Measurements from ENCODE around the gene CYBC1. TPM values are rescaled to one million over a fixed set of nuclear protein-coding genes. Genes with fewer than 3 reads are reported as not detected.

Gene CYBC1
- total RNA-seq, 2 donors from 2014 or later, result 58.4 to 79.0 TPM

DNA sequence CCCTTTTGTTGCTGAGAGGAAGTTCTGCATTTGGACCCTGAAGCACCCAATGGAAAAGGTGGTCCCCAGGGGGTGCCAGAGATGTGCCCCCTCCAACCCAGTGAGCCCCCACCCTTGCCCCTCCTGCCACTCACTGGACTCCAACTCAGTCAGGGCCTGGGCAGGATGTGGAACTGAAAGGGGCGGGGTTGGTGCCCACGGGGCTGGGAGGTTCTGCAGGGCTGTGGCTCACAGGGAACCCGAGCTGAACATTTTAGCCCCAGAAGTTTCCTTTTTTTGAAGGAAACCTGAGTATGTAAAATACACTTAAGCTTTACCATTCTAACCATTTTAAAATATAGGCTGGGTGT, 16.4 kb downstream of the CYBC1 start:
- Histone ChIP-seq H3K4me1 (no peaks in the 10 kb centered on the region), H3K9ac (ENCODE audit: low read depth in 2 of 2, low read length in 2 of 2) (no peak overlapping the region), H3K4me3 (no peak overlapping the region), H3K9me3 (no peaks in the 10 kb centered on the region), H3K36me3 (no peaks in the 10 kb centered on the region), H3K27ac (no peak overlapping the region), H3K27me3 (no peaks in the 10 kb centered on the region)
- intact Hi-C loops (cut with DNase I), result no loop called here
- TF ChIP-seq, protein P1, sequence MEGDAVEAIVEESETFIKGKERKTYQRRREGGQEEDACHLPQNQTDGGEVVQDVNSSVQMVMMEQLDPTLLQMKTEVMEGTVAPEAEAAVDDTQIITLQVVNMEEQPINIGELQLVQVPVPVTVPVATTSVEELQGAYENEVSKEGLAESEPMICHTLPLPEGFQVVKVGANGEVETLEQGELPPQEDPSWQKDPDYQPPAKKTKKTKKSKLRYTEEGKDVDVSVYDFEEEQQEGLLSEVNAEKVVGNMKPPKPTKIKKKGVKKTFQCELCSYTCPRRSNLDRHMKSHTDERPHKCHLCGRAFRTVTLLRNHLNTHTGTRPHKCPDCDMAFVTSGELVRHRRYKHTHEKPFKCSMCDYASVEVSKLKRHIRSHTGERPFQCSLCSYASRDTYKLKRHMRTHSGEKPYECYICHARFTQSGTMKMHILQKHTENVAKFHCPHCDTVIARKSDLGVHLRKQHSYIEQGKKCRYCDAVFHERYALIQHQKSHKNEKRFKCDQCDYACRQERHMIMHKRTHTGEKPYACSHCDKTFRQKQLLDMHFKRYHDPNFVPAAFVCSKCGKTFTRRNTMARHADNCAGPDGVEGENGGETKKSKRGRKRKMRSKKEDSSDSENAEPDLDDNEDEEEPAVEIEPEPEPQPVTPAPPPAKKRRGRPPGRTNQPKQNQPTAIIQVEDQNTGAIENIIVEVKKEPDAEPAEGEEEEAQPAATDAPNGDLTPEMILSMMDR (IDR thresholded peaks at IDR 0.05), result no peak
- DNase-seq, result no peak

DNA sequence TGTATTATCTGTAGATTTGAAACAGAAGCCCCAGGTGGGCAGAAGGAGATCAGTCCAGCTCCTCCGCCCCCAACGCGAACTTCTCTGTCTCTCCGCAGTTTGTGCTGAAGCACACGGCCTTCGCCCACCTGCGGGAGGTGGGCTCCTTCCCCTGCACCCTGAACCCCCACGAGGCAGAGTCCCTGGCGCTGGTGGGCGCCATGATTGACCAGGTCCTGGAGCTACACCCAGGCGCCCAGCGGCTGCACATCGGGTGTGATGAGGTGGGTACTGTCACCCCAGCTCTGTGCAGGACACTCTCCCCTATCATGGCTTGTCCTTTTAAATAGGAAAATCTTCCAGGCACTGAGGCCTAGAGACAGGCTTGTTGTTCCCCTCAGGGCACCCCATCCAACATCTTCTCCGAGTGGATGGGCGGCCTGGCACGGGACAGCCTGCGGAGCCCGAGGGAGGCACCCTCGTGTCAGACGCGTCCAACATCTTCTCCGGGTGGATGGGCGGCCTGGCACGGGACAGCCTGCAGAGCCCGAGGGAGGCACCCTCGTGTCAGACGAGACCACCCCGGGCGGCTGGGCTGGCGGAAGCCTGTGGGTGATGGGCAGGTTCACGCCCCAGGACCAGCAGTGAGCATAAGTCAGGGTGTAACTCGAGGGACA, 16.9 kb downstream of the CYBC1 start:
- no peak overlapping the region for H3K27ac ChIP-seq
- H3K36me3 ChIP-seq, result no peaks in the 10 kb centered on the region
- no peaks in the 10 kb centered on the region for H3K27me3 ChIP-seq
- H3K9ac ChIP-seq (ENCODE audit: low read depth in 2 of 2, low read length in 2 of 2), result no peak overlapping the region
- H3K9me3 ChIP-seq, result no peaks in the 10 kb centered on the region
- TF ChIP-seq, protein P1 (IDR thresholded peaks at IDR 0.05), result no peak
- no peaks in the 10 kb centered on the region for H3K4me1 ChIP-seq
- H3K4me3 ChIP-seq, result no peak overlapping the region
- intact Hi-C loops (cut with DNase I), result no loop called here
- DNase-seq, result no peak

DNA sequence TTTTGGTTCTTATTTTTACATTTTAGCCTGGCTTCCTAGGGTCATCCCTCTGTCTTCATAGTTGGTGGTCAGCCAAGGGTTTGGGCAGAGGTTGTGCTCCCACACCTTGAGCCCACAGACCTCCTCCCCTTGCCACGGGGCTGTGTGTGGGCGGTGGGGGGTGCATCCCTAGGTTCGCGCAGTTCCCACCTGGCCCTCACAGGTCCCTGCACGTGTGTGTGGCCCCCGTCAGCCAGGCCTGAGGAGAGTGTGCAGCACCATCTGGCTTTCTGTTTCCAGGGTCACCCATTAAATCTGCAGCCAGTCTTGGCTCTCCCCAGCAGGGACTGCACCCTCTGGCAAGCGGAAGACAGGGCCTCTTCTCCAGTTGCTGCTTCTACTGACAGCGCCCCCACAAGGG, 18.5 kb downstream of the CYBC1 start:
- Histone ChIP-seq H3K27ac (no peak overlapping the region), H3K9me3 (no peaks in the 10 kb centered on the region), H3K36me3 (no peaks in the 10 kb centered on the region), H3K27me3 (no peaks in the 10 kb centered on the region), H3K9ac (ENCODE audit: low read depth in 2 of 2, low read length in 2 of 2) (no peak overlapping the region), H3K4me3 (no peak overlapping the region), H3K4me1 (no peaks in the 10 kb centered on the region)
- TF ChIP-seq, protein P1 (IDR thresholded peaks at IDR 0.05), result no peak
- intact Hi-C loops (cut with DNase I), result no loop called here
- DNase-seq, result no peak

DNA sequence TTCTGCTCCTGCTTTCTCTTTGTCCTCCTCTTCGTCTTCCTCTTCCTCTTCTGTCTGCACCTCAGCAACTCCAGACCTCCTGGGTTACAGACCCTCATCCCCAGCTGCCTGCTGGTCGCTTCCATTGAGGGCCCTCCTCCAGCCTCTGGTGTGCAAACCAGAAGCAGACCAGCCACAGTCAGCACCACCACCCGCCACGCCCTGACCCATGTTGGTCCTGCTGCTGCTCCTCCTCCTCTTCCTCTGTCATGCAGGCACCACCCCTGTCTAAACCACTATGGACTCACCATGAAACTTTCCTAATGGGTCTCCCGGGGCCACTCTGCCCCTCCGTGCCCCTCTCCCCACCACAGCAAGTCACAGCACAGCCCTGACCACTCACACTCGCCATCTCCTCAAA, 20.7 kb downstream of the CYBC1 start:
- no peaks in the 10 kb centered on the region for H3K36me3 ChIP-seq
- H3K9me3 ChIP-seq, result no peaks in the 10 kb centered on the region
- H3K9ac ChIP-seq (ENCODE audit: low read depth in 2 of 2, low read length in 2 of 2), result no peak overlapping the region
- no peaks in the 10 kb centered on the region for H3K27me3 ChIP-seq
- no peak for DNase-seq
- intact Hi-C loops (cut with DNase I), result no loop called here
- H3K27ac ChIP-seq, result no peak overlapping the region
- TF ChIP-seq, protein P1 (IDR thresholded peaks at IDR 0.05), result no peak
- no peaks in the 10 kb centered on the region for H3K4me1 ChIP-seq
- no peak overlapping the region for H3K4me3 ChIP-seq

DNA sequence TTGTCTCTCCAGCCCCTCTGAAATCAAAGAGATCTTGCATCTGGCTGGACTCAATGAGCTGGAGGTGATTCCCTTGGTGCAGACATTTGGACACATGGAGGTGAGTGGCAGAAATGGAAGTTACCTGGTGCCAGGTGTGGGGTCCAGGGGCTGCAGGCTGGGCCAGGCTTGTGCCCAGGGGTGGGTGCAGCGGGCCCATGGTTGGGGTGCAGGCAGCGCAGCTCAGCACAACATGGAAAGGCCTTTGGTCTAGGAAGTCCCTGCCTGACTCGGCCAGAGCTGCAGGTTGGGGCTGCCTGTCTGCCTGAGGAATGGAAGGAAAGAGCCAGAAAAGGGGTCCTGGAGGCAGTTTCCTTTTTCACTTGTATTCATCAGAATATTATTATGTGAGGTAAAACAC, 22.0 kb downstream of the CYBC1 start:
- H3K27me3 ChIP-seq, result no peaks in the 10 kb centered on the region
- H3K9me3 ChIP-seq, result no peaks in the 10 kb centered on the region
- no peak overlapping the region for H3K27ac ChIP-seq
- DNase-seq, result no peak
- intact Hi-C loops (cut with DNase I), result no loop called here
- H3K9ac ChIP-seq (ENCODE audit: low read depth in 2 of 2, low read length in 2 of 2), result no peak overlapping the region
- no peak overlapping the region for H3K4me3 ChIP-seq
- no peaks in the 10 kb centered on the region for H3K4me1 ChIP-seq
- no peaks in the 10 kb centered on the region for H3K36me3 ChIP-seq
- TF ChIP-seq, protein P1 (IDR thresholded peaks at IDR 0.05), result no peak

DNA sequence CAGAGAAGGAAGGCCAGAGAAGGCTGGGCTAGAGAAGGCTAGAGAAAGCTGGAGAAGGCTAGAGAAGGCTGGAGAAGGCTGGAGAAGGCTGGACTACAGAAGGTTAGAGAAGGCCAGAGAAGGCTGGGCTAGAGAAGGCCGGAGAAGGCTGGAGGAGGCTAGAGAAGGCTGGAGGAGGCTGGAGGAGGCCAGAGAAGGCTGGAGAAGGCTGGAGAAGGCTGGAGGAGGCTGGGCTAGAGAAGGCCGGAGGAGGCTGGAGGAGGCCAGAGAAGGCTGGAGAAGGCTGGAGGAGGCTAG, 25.7 kb downstream of the CYBC1 start:
- DNase-seq, result no peak
- Histone ChIP-seq H3K9ac (ENCODE audit: low read depth in 2 of 2, low read length in 2 of 2) (no peak overlapping the region), H3K4me3 (no peak overlapping the region), H3K36me3 (no peaks in the 10 kb centered on the region), H3K27me3 (no peaks in the 10 kb centered on the region), H3K4me1 (no peaks in the 10 kb centered on the region), H3K9me3 (no peaks in the 10 kb centered on the region), H3K27ac (no peak overlapping the region)
- intact Hi-C loops (cut with DNase I), result no loop called here
- TF ChIP-seq, protein P1 (IDR thresholded peaks at IDR 0.05), result no peak
